ENCODE measurements around the gene CDH22. TPM values are rescaled to one million over a fixed set of nuclear protein-coding genes. Genes with fewer than 3 reads are reported as not detected.

The CDH22 gene
- total RNA-seq, 1 experiment from 2014 or later, result not detected

- Histone ChIP-seq H3K9me3 (ENCODE audit: low read depth, low read length, poor library complexity, severe bottlenecking) (no peaks in the 10 kb centered on the region), H3K36me3 (ENCODE audit: insufficient read depth, low read length, poor library complexity, severe bottlenecking) (no peaks in the 10 kb centered on the region), H3K27me3 (replicated peaks; ENCODE audit: insufficient read depth, low read depth, low read length, poor library complexity) (peaks cover 4% of the 10 kb centered on the region), H3K4me1 (ENCODE audit: insufficient read depth, low read length, poor library complexity, severe bottlenecking) (no peaks in the 10 kb centered on the region), H3K27ac (ENCODE audit: low read depth, low read length, poor library complexity, severe bottlenecking) (no peak overlapping the region), H3K4me3 (ENCODE audit: low read depth, low read length, poor library complexity, severe bottlenecking) (no peak overlapping the region)
- no TSS peak for BruUV-seq (replicated peaks)
- intact Hi-C loops (cut with micrococcal nuclease; ENCODE audit: unreplicated experiment), result no loop called here
- no peak for DNase-seq (ENCODE audit: low spot score)
- TF ChIP-seq EZH2 (IDR thresholded peaks at IDR 0.05; ENCODE audit: borderline replicate concordance, low read depth, low read length, poor library complexity, severe bottlenecking) (no peak), CTCF (conservative IDR thresholded peaks at IDR 0.05; ENCODE audit: low read depth, low read length) (no peak)
- ChIA-PET CTCF (no interaction called here), POLR2A (ENCODE audit: low non-redundant PET) (no interaction called here)
These were observed 122.1 kb downstream of the CDH22 start for GRCh38 chr20:46186210-46186609.

GRCh38 chr20:46185353-46185752 is 122.9 kb downstream of the CDH22 start:
- BruUV-seq (replicated peaks), result no TSS peak
- Histone ChIP-seq H3K36me3 (ENCODE audit: insufficient read depth, low read length, poor library complexity, severe bottlenecking) (no peaks in the 10 kb centered on the region), H3K4me1 (ENCODE audit: insufficient read depth, low read length, poor library complexity, severe bottlenecking) (no peaks in the 10 kb centered on the region), H3K4me3 (ENCODE audit: low read depth, low read length, poor library complexity, severe bottlenecking) (no peak overlapping the region), H3K27me3 (replicated peaks; ENCODE audit: insufficient read depth, low read depth, low read length, poor library complexity) (peaks cover 8% of the 10 kb centered on the region), H3K9me3 (ENCODE audit: low read depth, low read length, poor library complexity, severe bottlenecking) (no peaks in the 10 kb centered on the region), H3K27ac (ENCODE audit: low read depth, low read length, poor library complexity, severe bottlenecking) (no peak overlapping the region)
- CTCF ChIA-PET, result no interaction called here
- no peak for DNase-seq (ENCODE audit: low spot score)
- POLR2A ChIA-PET (ENCODE audit: low non-redundant PET), result no interaction called here
- TF ChIP-seq CTCF (conservative IDR thresholded peaks at IDR 0.05; ENCODE audit: low read depth, low read length), result no peak
- TF ChIP-seq EZH2 (IDR thresholded peaks at IDR 0.05; ENCODE audit: borderline replicate concordance, low read depth, low read length, poor library complexity, severe bottlenecking), result no peak
- intact Hi-C loops (cut with micrococcal nuclease; ENCODE audit: unreplicated experiment), result no loop called here

- POLR2A ChIA-PET (ENCODE audit: low non-redundant PET), result no interaction called here
- TF ChIP-seq EZH2 (IDR thresholded peaks at IDR 0.05; ENCODE audit: borderline replicate concordance, low read depth, low read length, poor library complexity, severe bottlenecking) (no peak), CTCF (conservative IDR thresholded peaks at IDR 0.05; ENCODE audit: low read depth, low read length) (no peak)
- no peaks in the 10 kb centered on the region for H3K9me3 ChIP-seq (ENCODE audit: low read depth, low read length, poor library complexity, severe bottlenecking)
- CTCF ChIA-PET, result no interaction called here
- H3K36me3 ChIP-seq (ENCODE audit: insufficient read depth, low read length, poor library complexity, severe bottlenecking), result no peaks in the 10 kb centered on the region
- intact Hi-C loops (cut with micrococcal nuclease; ENCODE audit: unreplicated experiment), result no loop called here
- no peaks in the 10 kb centered on the region for H3K4me1 ChIP-seq (ENCODE audit: insufficient read depth, low read length, poor library complexity, severe bottlenecking)
- peaks cover 4% of the 10 kb centered on the region for H3K27me3 ChIP-seq (replicated peaks; ENCODE audit: insufficient read depth, low read depth, low read length, poor library complexity)
- no peak overlapping the region for H3K4me3 ChIP-seq (ENCODE audit: low read depth, low read length, poor library complexity, severe bottlenecking)
- no peak overlapping the region for H3K27ac ChIP-seq (ENCODE audit: low read depth, low read length, poor library complexity, severe bottlenecking)
- BruUV-seq (replicated peaks), result no TSS peak
- no peak for DNase-seq (ENCODE audit: low spot score)
These were observed 124.5 kb downstream of the CDH22 start for GRCh38 chr20:46183768-46184167.

All from A673 (cell line).